HCT116 (cell line): Measurements from ENCODE around the gene KLHDC8B. TPM values are rescaled to one million over a fixed set of nuclear protein-coding genes. Genes with fewer than 3 reads are reported as not detected.
A peak's percentile ranks its signal among the peaks of the same experiment; 100 is the strongest.

Experiments used
- ATAC-seq: fragments of 200-7000 bp; cut with Tn5 transposase; 2 replicates; pipeline ENCODE4 v1.9.1; 2020; ENCODE audit warnings: mild to moderate bottlenecking, moderate library complexity
- BruUV-seq: library from RNA; stranded (reverse); fragments of 400-500 nt; replicated peaks from 2 replicates; lab custom pipeline; 2021; lab: Mats Ljungman, UMichigan
- CTCF ChIA-PET: fragments of 300-600 bp; sonication (Branson Sonifier 250); formaldehyde crosslinking; loops from one replicate; lab custom pipeline; 2021; ENCODE audit warnings: antibody characterized with exemption; lab: Charles Lee
- POLR2A ChIA-PET: fragments of 300-600, 350-600 bp; sonication (Branson Sonifier 250); formaldehyde crosslinking; loops from one replicate; lab custom pipeline; 2021; ENCODE audit warnings: antibody characterized with exemption; lab: Charles Lee
- RAD21 ChIA-PET, 2 experiments: fragments of 300-600 bp; sonication (Branson Sonifier 250); formaldehyde crosslinking; loops; one replicate each; lab custom pipeline; 2023; ENCODE audit warnings: low total read pairs in 2 of 2; ENCODE audit not compliant: uncharacterized antibody in 2 of 2, unreplicated experiment in 2 of 2, low non-redundant PET in 1 of 2; lab: Charles Lee
- DNase-seq: peaks from one replicate; pipeline ENCODE4 v3.0.0-alpha.2; 2010; ENCODE audit warnings: low read depth, low spot score
- H2AFZ ChIP-seq: fragments of 200-600 bp; shearing (Covaris generic), sonication (generic); 2 replicates; pipeline ENCODE4 v1.6.1; 2017; ENCODE audit warnings: low read depth, mixed run types, mixed read lengths, antibody characterized with exemption, low read length; ENCODE audit not compliant: poor library complexity, severe bottlenecking
- H3K27ac ChIP-seq: 2 replicates; pipeline ENCODE4 v1.5.1; 2012; ENCODE audit warnings: low read depth, low read length
- H3K27me3 ChIP-seq: fragments of 200-600 bp; sonication (generic); 2 replicates; pipeline ENCODE4 v1.6.1; 2016; ENCODE audit warnings: mixed run types, low read length, mixed read lengths; ENCODE audit not compliant: insufficient read depth
- H3K36me3 ChIP-seq, 2 experiments: fragments of 200-500 bp in 1 of 2; fragments of 200-600 bp in 1 of 2; sonication (Bioruptor generic) in 1 of 2; sonication (generic) in 1 of 2; 2 replicates each; pipeline versions ENCODE4 v1.5.1 to v1.6.1; 2014 to 2016; ENCODE audit warnings: low read length in 2 of 2, inconsistent platforms in 1 of 2, mixed read lengths in 1 of 2, mixed run types in 1 of 2; ENCODE audit not compliant: insufficient read depth in 2 of 2, control insufficient read depth in 1 of 2
- H3K4me1 ChIP-seq, 2 experiments: fragments of 200-600 bp in 1 of 2; sonication (generic) in 1 of 2; 2 replicates each; pipeline versions ENCODE4 v1.5.1 to v1.6.1; 2012 to 2017; ENCODE audit warnings: low read length in 2 of 2, inconsistent platforms in 1 of 2, mild to moderate bottlenecking in 1 of 2, mixed read lengths in 1 of 2, mixed run types in 1 of 2, moderate library complexity in 1 of 2; ENCODE audit not compliant: insufficient read depth in 2 of 2, control insufficient read depth in 1 of 2
- H3K4me2 ChIP-seq: fragments of 200-600 bp; sonication (generic); 2 replicates; pipeline ENCODE4 v1.6.1; 2017; ENCODE audit warnings: mixed run types, low read length, mixed read lengths
- H3K4me3 ChIP-seq, 2 experiments: fragments of 200-600 bp in 1 of 2; sonication (generic) in 1 of 2; replicated peaks in 1 of 2; 2 replicates each; pipeline ENCODE4 v1.5.1; 2011 to 2016; ENCODE audit warnings: low read length in 2 of 2, control low read depth in 1 of 2, low read depth in 1 of 2, mild to moderate bottlenecking in 1 of 2, mixed read lengths in 1 of 2, mixed run types in 1 of 2
- H3K79me2 ChIP-seq: fragments of 200-600 bp; sonication (generic); 2 replicates; pipeline ENCODE4 v1.6.1; 2017; ENCODE audit warnings: mild to moderate bottlenecking, mixed run types, low read length, moderate library complexity, mixed read lengths; ENCODE audit not compliant: insufficient read depth
- H3K9ac ChIP-seq: fragments of 200-600 bp; sonication (generic); 2 replicates; pipeline ENCODE4 v1.6.1; 2016; ENCODE audit warnings: low read length, mixed read lengths
- H3K9me2 ChIP-seq: fragments of 200-600 bp; sonication (generic), shearing (Covaris generic); 2 replicates; pipeline ENCODE4 v1.6.1; 2017; ENCODE audit warnings: mixed run types, mild to moderate bottlenecking, moderate library complexity; ENCODE audit not compliant: insufficient read depth
- H3K9me3 ChIP-seq, 2 experiments: fragments of 200-500 bp in 1 of 2; fragments of 200-600 bp in 1 of 2; sonication (Bioruptor generic) in 1 of 2; sonication (generic) in 1 of 2; 2 replicates each; pipeline ENCODE4 v1.6.1; 2014 to 2017; ENCODE audit warnings: low read length in 2 of 2, mixed read lengths in 2 of 2, inconsistent platforms in 1 of 2, low read depth in 1 of 2, mild to moderate bottlenecking in 1 of 2, mixed run types in 1 of 2, moderate library complexity in 1 of 2; ENCODE audit not compliant: control insufficient read depth in 1 of 2, insufficient read depth in 1 of 2
- H4K20me1 ChIP-seq: fragments of 200-600 bp; sonication (generic), shearing (Covaris generic); 2 replicates; pipeline ENCODE4 v1.6.1; 2017; ENCODE audit warnings: mixed run types, mild to moderate bottlenecking, moderate library complexity; ENCODE audit not compliant: insufficient read depth
- CBX3 ChIP-seq: IDR thresholded peaks from 2 replicates; pipeline ENCODE4 v1.6.1; 2012; ENCODE audit warnings: low read depth
- CEBPB ChIP-seq: IDR thresholded peaks from 2 replicates; pipeline ENCODE4 v1.6.1; 2012; ENCODE audit warnings: low read depth
- CTCF ChIP-seq, 3 experiments: fragments of 200-600 bp in 1 of 3; sonication (generic) in 1 of 3; IDR thresholded peaks in 2 of 3; conservative IDR thresholded peaks in 1 of 3; 2 replicates each; pipeline ENCODE4 v1.5.1; 2012 to 2017; ENCODE audit warnings: low read depth in 2 of 3, low read length in 2 of 3, antibody characterized with exemption in 1 of 3, borderline replicate concordance in 1 of 3, control low read depth in 1 of 3, mild to moderate bottlenecking in 1 of 3, mixed read lengths in 1 of 3, mixed run types in 1 of 3, moderate library complexity in 1 of 3; ENCODE audit not compliant: insufficient read depth in 1 of 3
- EGR1 ChIP-seq: IDR thresholded peaks from 2 replicates; pipeline ENCODE4 v1.6.1; 2012; ENCODE audit warnings: low read depth
- ELF1 ChIP-seq: IDR thresholded peaks from 2 replicates; pipeline ENCODE4 v1.6.1; 2012; ENCODE audit warnings: low read depth, borderline replicate concordance
- EZH2 ChIP-seq: fragments of 200-600 bp; sonication (generic); IDR thresholded peaks from 2 replicates; pipeline ENCODE4 v1.6.1; 2017; ENCODE audit warnings: antibody characterized with exemption, mixed run types
- EZH2phosphoT487 ChIP-seq: fragments of 200-600 bp; IDR thresholded peaks from 2 replicates; pipeline ENCODE4 v1.6.1; 2018; ENCODE audit warnings: antibody characterized with exemption, borderline replicate concordance
- JUND ChIP-seq: IDR thresholded peaks from 2 replicates; pipeline ENCODE4 v1.6.1; 2012
- POLR2A ChIP-seq: IDR thresholded peaks from 2 replicates; pipeline ENCODE4 v1.7.0; 2011; ENCODE audit warnings: borderline replicate concordance; ENCODE audit not compliant: insufficient read depth, insufficient read length; ENCODE audit errors: extremely low read depth
- POLR2AphosphoS5 ChIP-seq: IDR thresholded peaks from 2 replicates; pipeline ENCODE4 v1.6.1; 2011; ENCODE audit warnings: mild to moderate bottlenecking, low read depth, low read length, moderate library complexity
- RAD21 ChIP-seq: IDR thresholded peaks from 2 replicates; pipeline ENCODE4 v1.6.1; 2012; ENCODE audit warnings: low read depth, mild to moderate bottlenecking
- REST ChIP-seq: IDR thresholded peaks from 2 replicates; pipeline ENCODE4 v1.6.1; 2012; ENCODE audit warnings: low read depth
- SP1 ChIP-seq: IDR thresholded peaks from 2 replicates; pipeline ENCODE4 v1.6.1; 2012; ENCODE audit warnings: low read depth
- TCF7L2 ChIP-seq: IDR thresholded peaks from 2 replicates; pipeline ENCODE4 v1.7.0; 2011; ENCODE audit warnings: borderline replicate concordance, inconsistent platforms; ENCODE audit not compliant: insufficient read depth, insufficient read length; ENCODE audit errors: extremely low read depth
- YY1 ChIP-seq: IDR thresholded peaks from 2 replicates; pipeline ENCODE4 v1.6.1; 2011; ENCODE audit warnings: low read length, low read depth, moderate library complexity, mild to moderate bottlenecking; ENCODE audit not compliant: insufficient replicate concordance; ENCODE audit errors: extremely low read depth
- ZBTB33 ChIP-seq: IDR thresholded peaks from 2 replicates; pipeline ENCODE4 v1.6.1; 2011; ENCODE audit warnings: mild to moderate bottlenecking, low read length, moderate library complexity; ENCODE audit not compliant: insufficient replicate concordance; ENCODE audit errors: extremely low read depth
- ZNF274 ChIP-seq: fragments of 200-500 bp; sonication (Bioruptor generic); IDR thresholded peaks from 2 replicates; pipeline ENCODE4 v1.6.1; 2014; ENCODE audit warnings: mild to moderate bottlenecking, low read depth, low read length, inconsistent platforms
- intact Hi-C: fragments of 100-400 bp; cut with micrococcal nuclease; formaldehyde crosslinking; loops from 2 replicates; pipeline ENCODE4 v1.10.0; 2022
- total RNA-seq: library from RNA; stranded (reverse); gene quantifications from one replicate; pipeline ENCODE4 v1.2.1, GENCODE V29; 2021; ENCODE audit not compliant: unreplicated experiment
- TF ChIP-seq, protein P1 (sequence below): IDR thresholded peaks from 2 replicates; pipeline ENCODE4 v1.6.1; 2012

The KLHDC8B gene
- total RNA-seq, 1 experiment from 2014 or later = 10.4 TPM

DNA sequence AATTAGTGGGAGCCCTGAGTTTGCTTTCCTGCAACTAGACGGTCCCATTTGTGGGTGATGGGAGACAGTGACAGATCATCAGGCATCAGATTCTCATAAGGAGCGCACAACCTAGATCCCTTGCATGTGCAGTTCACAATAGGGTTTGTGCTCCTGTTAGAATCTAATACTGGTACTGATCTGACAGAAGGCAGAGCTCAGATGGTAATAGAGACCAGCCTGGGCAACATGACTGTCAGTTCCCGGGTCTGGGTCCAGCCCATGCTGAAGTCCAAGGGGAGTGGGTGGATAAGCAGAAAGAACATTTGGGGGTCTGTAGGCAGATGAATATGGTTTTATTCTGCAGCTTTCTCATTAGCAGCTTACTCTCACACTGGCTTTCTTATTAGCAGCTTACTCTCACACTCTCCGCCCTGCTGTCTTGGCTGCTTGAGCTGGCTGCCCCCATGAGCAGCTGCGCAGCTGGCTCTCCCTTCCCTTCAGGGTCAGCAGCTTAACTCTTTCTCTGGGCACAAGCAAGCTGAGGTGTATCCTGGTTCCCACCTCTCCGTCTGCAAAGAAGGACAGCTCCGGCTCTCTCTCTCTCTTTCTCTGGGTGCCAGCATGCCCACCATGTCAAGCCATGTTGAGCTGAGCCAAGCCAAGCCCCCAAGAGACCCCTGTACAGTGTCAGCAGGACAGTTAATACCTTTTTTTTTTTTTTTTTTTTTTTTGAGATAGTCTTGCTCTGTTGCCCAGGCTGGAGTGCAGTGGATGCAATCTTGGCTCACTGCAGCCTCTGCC lies 46.5 kb downstream of the KLHDC8B start:
- Histone ChIP-seq H3K9me2 (no peaks in the 10 kb centered on the region), H4K20me1 (no peaks in the 10 kb centered on the region), H3K27ac (peak overlapping the region; percentile 73), H3K9me3 (peaks cover 5 to 16% of the 10 kb centered on the region in 2 experiments; a peak in 1 of 4 replicates), H3K4me3 (0 out of 4 replicates have a peak overlapping the region, but pooled peaks of 1 of the 2 experiments have one; percentile 11), H3K36me3 (no peaks in the 10 kb centered on the region), H2AFZ (no peak overlapping the region), H3K79me2 (no peaks in the 10 kb centered on the region), H3K4me1 (peaks cover 14 to 17% of the 10 kb centered on the region in 2 experiments; a peak in 3 of 4 replicates), H3K9ac (peak overlapping the region; percentile 35), H3K4me2 (peak overlapping the region; percentile 55), H3K27me3 (no peaks in the 10 kb centered on the region)
- ATAC-seq (peak; percentile 20), DNase-seq (no peak)
- TF ChIP-seq EZH2phosphoT487 (no peak), SP1 (no peak), CBX3 (no peak), ELF1 (no peak), POLR2AphosphoS5 (no peak), JUND (no peak), CEBPB (no peak), EGR1 (no peak), ZBTB33 (no peak), ZNF274 (no peak), RAD21 (no peak), REST (no peak), POLR2A (no peak), YY1 (no peak), TCF7L2 (no peak), CTCF (IDR thresholded peaks at IDR 0.05 in 2 of 3, conservative IDR thresholded peaks at IDR 0.05 in 1 of 3; ENCODE audit: borderline replicate concordance in 1 of 3, insufficient read depth in 1 of 3, low read depth in 2 of 3, low read length in 2 of 3) (no peak), EZH2 (no peak)
- TF ChIP-seq, protein P1, sequence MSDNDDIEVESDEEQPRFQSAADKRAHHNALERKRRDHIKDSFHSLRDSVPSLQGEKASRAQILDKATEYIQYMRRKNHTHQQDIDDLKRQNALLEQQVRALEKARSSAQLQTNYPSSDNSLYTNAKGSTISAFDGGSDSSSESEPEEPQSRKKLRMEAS = no peak
- CTCF ChIA-PET = no interaction called here
- POLR2A ChIA-PET = interaction anchor here (0.7 to 1.0 kb wide), 3 partner anchors 25 to 57 kb away, joined by 3 to 4 read pairs (median 4); no protein-coding TSS in a partner anchor
- BruUV-seq = TSS peak; percentile 70
- RAD21 ChIA-PET = no interaction called here
- intact Hi-C loops = no loop called here
